ENCODE data around the gene TMEM169. TPM values are rescaled to one million over a fixed set of nuclear protein-coding genes. Genes with fewer than 3 reads are reported as not detected.

The TMEM169 gene
- total and polyA plus RNA-seq, 9 of the 15 experiments (the other 6 are each of a cell fraction or from before 2014, with no cell fraction given), result 0.01 to 0.09 (median 0.04) TPM; not detected in 5

GRCh38 chr2:216108310-216108966, 26.7 kb downstream of the TMEM169 start (continued):
- TF ChIP-seq TAL1 (IDR thresholded peaks at IDR 0.05) (no peak), MLLT1 (IDR thresholded peaks at IDR 0.05) (0 out of 4 replicates have a peak, but pooled peaks of 1 of the 2 experiments have one; percentile 14), YY1 (IDR thresholded peaks at IDR 0.05; ENCODE audit: borderline replicate concordance in 1 of 3, control insufficient read depth in 1 of 3, extremely low read depth in 1 of 3, insufficient read depth in 3 of 3, insufficient read length in 1 of 3, insufficient replicate concordance in 2 of 3, low read depth in 1 of 3, low read length in 2 of 3) (no peak), BRD9 (IDR thresholded peaks at IDR 0.05; ENCODE audit: low read depth, partially characterized antibody) (peak; percentile 28), TAF7 (tag; IDR thresholded peaks at IDR 0.05) (no peak), FOXP1 (CRISPR knock-in tag; IDR thresholded peaks at IDR 0.05) (no peak), ZNF77 (CRISPR knock-in tag; IDR thresholded peaks at IDR 0.05) (no peak), NFRKB (IDR thresholded peaks at IDR 0.05; ENCODE audit: low read depth) (0 out of 2 replicates have a peak, but pooled peaks have one; percentile 6), TOE1 (IDR thresholded peaks at IDR 0.05; ENCODE audit: borderline replicate concordance) (peak; percentile 41; the same call in 1 of the 2 replicates), TOE1 (CRISPR knock-in tag; IDR thresholded peaks at IDR 0.05; ENCODE audit: borderline replicate concordance, low read depth) (no peak), CBX1 (IDR thresholded peaks at IDR 0.05; ENCODE audit: low read depth) (no peak), POLR2A (conservative IDR thresholded peaks at IDR 0.05) (no peak), ZBTB1 (CRISPR knock-in tag; IDR thresholded peaks at IDR 0.05; ENCODE audit: borderline replicate concordance, low read depth) (no peak), CREB5 (CRISPR knock-in tag; IDR thresholded peaks at IDR 0.05) (no peak), TRIM28 (IDR thresholded peaks at IDR 0.05) (no peak), SMARCB1 (IDR thresholded peaks at IDR 0.05; ENCODE audit: insufficient read length, low read depth) (no peak), MEIS2 (IDR thresholded peaks at IDR 0.05; ENCODE audit: partially characterized antibody) (peak; percentile 19), ZNF512 (tag; IDR thresholded peaks at IDR 0.05) (peak; percentile 85; the same call in 1 of the 2 replicates), LCOR (CRISPR knock-in tag; IDR thresholded peaks at IDR 0.05) (no peak), USF2 (CRISPR knock-in tag; IDR thresholded peaks at IDR 0.05) (no peak), ZNF384 (IDR thresholded peaks at IDR 0.05; ENCODE audit: low read depth, low read length) (no peak), ELK3 (CRISPR knock-in tag; IDR thresholded peaks at IDR 0.05) (no peak), NCOR1 (IDR thresholded peaks at IDR 0.05) (no peak), NFE2 (IDR thresholded peaks at IDR 0.05; ENCODE audit: low read depth) (no peak)

Measured in K562 (cell line).